GM12875 (cell line): ENCODE results near the gene MTMR11.

Source experiments
- H3K4me3 ChIP-seq: one replicate; pipeline ENCODE4 v1.5.1; 2011; ENCODE audit warnings: low read depth, low read length, control low read depth
- TF ChIP-seq, protein P1 (sequence below): IDR thresholded peaks from 2 replicates; pipeline ENCODE4 v1.5.1; 2011; ENCODE audit warnings: low read depth, mild to moderate bottlenecking, control low read depth, inconsistent platforms, low read length, moderate library complexity, borderline replicate concordance; ENCODE audit not compliant: insufficient read depth

The MTMR11 gene, protein sequence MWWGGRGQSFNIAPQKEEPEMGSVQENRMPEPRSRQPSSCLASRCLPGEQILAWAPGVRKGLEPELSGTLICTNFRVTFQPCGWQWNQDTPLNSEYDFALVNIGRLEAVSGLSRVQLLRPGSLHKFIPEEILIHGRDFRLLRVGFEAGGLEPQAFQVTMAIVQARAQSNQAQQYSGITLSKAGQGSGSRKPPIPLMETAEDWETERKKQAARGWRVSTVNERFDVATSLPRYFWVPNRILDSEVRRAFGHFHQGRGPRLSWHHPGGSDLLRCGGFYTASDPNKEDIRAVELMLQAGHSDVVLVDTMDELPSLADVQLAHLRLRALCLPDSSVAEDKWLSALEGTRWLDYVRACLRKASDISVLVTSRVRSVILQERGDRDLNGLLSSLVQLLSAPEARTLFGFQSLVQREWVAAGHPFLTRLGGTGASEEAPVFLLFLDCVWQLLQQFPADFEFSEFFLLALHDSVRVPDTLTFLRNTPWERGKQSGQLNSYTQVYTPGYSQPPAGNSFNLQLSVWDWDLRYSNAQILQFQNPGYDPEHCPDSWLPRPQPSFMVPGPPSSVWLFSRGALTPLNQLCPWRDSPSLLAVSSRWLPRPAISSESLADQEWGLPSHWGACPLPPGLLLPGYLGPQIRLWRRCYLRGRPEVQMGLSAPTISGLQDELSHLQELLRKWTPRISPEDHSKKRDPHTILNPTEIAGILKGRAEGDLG

DNA sequence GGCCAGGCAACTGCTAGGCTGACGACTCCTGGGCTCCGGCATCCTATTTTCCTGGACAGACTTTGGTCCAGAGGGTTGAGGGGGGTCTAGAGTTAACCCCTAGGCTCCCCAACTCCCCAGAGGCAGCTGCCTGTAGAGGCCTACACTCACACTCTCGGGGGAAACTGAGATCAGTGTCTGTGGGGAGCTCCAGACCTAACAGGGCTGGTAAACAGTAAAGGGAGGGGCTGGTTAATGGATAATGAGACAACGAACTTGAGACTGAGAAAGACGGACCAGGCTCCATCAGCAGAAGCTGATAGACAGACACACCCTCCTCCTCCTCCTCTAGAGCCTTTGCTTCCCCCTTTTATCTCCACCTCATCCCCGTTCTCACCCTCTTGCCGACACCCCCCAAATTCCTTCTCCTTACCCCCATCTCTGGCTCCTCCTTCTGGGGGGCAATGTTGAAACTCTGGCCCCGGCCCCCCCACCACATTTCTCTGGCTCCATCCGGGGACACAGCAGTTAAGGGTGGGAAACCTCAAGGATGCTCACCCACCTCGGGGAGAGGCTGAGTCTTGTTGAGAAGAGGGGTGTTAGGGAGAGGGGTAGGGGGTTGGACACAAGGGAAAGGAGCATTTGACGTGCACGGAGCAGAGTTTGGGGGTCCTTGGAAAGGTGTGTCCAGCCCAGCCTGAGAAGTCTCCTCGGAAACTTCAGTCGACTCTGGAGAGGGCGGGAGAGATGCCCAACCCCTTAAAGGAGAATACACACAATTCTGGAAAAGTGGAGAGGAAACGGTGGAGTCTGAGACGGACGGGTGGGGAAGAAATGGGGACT is at the start of gene MTMR11:
MTMR11 (minus strand) TSS at position 710 of the 822 bp plus-strand sequence; CDS start at position 478, 232 bp downstream.
- no peak within 1 kb of the TSS for H3K4me3 ChIP-seq
- TF ChIP-seq, protein P1, sequence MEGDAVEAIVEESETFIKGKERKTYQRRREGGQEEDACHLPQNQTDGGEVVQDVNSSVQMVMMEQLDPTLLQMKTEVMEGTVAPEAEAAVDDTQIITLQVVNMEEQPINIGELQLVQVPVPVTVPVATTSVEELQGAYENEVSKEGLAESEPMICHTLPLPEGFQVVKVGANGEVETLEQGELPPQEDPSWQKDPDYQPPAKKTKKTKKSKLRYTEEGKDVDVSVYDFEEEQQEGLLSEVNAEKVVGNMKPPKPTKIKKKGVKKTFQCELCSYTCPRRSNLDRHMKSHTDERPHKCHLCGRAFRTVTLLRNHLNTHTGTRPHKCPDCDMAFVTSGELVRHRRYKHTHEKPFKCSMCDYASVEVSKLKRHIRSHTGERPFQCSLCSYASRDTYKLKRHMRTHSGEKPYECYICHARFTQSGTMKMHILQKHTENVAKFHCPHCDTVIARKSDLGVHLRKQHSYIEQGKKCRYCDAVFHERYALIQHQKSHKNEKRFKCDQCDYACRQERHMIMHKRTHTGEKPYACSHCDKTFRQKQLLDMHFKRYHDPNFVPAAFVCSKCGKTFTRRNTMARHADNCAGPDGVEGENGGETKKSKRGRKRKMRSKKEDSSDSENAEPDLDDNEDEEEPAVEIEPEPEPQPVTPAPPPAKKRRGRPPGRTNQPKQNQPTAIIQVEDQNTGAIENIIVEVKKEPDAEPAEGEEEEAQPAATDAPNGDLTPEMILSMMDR, result no peak

DNA sequence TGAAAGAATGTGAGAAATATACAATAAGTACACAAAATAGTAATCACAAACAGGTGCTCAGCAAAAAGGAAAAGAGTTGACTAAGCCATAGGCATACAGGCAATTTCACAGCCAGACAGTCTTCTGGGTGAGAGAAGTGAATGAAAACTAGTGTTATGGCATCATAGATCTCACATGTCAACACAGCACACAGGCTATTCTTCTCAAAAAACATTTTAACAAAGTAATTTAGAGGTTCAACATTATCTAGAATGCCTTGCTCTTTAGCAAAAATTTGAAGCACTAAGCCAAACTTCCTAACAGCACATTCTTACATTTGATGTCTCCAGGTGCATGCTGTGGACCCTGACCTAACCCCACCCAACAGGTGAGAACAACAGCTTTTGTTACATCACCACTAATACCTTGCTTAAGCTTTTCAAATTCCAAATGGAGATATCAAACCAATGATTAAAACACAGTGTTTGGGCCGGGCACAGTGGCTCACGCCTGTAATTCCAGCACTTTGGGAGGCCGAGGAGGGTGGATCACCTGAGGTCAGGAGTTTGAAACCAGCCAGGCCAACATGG is 43.4 kb upstream of the MTMR11 start:
- H3K4me3 ChIP-seq, result no peak overlapping the region
- TF ChIP-seq, protein P1, result no peak

DNA sequence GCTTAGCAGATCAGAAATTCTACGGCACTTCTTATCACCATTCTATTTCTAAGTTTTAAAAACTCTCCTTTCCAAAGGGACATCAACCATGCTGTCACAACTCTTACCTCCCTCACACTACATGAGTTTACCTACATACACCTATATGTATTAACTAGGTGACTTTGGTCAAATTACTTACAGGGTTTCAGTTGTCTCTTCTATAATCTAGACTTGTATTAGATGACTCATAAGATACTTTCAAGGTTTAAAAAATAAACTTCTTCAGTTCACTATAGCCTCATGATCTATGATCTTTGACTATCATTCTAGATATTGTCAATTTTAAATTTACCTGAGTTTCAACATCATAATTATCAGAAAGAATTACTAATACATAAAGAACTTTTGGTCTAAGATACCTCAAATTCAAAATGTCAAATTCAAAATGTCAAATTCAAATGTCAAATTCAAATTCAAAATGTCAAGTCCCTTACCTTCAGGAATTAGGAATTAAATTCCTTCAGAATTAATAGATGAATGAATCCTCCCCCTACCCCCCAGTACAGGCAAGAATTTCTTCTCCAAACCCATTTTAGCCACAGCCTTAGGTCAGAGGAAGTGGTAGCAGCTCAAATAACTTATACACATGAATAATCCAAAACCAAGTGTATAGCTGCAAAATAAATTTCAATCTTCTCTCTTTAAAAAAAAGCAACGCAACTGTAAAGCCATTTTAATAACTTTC is 42.7 kb upstream of the MTMR11 start:
- H3K4me3 ChIP-seq, result no peak overlapping the region
- TF ChIP-seq, protein P1, result no peak

DNA sequence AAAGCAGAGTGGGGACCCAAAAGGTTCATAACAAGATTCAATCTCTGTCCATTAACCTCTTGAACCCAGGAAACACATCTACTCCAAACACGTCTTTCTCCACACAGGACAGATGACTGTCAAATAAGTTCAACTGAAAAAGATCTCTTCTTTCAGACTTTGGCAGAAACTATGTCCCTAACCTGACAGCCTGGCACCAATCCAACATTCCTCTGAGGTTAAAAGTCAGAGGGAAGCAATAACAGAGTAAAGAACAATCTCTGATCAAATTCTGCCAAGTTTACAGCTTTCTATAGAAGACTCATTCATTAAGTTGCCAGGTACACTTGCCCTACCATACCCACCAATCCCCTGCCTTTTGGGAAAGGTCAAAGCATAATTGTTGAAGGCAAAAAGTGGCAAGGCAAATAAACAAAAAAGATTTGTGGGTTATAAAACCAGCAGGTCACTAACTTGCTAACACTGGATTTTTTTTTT is 41.9 kb upstream of the MTMR11 start:
- H3K4me3 ChIP-seq, result no peak overlapping the region
- TF ChIP-seq, protein P1, result no peak

DNA sequence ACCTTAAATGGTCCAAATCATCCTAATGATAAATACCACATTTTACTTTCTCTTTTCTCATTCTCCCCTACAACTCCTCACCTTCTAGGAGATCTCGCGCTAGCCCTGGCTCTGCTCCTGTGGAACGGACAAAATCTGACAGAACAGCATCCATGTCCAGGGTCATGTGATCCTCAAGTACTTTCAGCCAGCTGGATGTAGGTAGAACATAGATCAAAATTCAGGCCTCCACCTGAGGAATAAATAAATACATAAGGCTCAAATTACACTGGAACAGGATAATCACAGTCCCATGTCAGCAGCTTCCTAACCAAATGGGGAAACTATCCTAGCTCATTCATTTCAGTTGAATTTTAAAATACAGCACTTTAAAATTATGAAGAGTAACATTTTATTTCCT is 40.7 kb upstream of the MTMR11 start:
- H3K4me3 ChIP-seq, result no peak overlapping the region
- TF ChIP-seq, protein P1, result no peak

DNA sequence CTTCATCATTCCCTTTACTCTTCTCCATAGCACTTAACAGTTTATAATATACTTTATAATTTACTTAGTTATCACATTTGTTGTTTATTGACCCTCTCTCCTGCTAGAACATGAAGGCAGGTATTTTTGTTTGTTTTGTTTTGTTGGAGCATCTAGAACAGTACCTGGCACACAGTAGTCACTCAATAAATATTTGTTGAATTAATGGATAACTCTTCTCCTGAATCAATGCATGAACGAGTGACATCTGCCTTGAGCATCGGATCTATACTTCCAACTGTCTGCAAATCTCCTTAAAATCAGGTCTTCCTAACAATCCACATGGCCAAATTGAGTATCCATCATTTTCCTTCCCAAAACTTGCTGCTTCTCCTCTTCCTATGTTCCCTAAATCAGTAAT is 35.9 kb upstream of the MTMR11 start:
- TF ChIP-seq, protein P1, result no peak
- no peak overlapping the region for H3K4me3 ChIP-seq
